NCI-H524 (cell line): Measurements from ENCODE around the gene SCG5.

Experiments
- DNase-seq, 2 experiments: peaks; one replicate each; lab custom pipeline; 2025; lab: John Stamatoyannopoulos, UW

Gene SCG5

DNA sequence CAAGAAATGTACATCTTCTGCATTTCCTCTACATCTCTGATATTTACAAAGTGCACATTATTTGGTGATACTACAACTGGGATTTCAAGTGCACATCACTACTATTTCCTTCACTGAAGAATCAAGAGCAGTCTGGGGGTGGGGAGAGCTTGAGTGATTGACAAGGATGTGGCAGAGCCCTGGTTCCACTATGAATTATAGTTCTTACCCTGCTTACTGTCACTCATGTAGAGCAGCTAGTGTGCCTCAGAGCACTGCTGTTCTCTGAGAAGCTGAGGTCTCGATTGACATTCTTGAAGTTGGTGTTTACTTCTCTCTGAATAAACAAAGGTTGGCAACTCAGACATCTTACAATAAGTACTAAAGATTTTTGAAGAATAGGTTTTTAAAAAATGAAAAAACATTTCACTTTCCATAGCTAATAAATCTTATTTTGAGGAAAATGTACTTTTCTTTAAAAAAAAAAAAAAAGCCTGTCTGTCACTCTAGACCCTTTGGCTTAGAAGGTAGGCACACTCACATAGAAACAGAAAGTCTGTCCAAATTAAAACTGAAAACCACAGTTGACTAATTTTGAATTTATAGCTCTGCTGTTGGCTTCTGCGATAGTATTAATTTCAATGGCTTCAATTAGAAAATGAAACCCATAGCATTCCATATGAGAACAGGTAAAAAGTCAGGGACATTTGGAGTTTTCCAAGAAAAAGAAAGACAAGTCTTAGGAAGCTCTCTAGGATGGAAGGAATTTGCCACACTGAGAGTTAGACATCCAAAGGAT, 81.8 kb downstream of the SCG5 start:
- no peak for DNase-seq

GRCh38 chr15:32729700-32730395, 88.3 kb downstream of the SCG5 start:
- no peak for DNase-seq

DNA sequence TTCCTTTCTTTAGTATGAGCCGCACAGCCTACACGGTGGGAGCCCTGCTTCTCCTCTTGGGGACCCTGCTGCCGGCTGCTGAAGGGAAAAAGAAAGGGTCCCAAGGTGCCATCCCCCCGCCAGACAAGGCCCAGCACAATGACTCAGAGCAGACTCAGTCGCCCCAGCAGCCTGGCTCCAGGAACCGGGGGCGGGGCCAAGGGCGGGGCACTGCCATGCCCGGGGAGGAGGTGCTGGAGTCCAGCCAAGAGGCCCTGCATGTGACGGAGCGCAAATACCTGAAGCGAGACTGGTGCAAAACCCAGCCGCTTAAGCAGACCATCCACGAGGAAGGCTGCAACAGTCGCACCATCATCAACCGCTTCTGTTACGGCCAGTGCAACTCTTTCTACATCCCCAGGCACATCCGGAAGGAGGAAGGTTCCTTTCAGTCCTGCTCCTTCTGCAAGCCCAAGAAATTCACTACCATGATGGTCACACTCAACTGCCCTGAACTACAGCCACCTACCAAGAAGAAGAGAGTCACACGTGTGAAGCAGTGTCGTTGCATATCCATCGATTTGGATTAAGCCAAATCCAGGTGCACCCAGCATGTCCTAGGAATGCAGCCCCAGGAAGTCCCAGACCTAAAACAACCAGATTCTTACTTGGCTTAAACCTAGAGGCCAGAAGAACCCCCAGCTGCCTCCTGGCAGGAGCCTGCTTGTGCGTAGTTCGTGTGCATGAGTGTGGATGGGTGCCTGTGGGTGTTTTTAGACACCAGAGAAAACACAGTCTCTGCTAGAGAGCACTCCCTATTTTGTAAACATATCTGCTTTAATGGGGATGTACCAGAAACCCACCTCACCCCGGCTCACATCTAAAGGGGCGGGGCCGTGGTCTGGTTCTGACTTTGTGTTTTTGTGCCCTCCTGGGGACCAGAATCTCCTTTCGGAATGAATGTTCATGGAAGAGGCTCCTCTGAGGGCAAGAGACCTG, 89.5 kb downstream of the SCG5 start:
- DNase-seq, result no peak

DNA sequence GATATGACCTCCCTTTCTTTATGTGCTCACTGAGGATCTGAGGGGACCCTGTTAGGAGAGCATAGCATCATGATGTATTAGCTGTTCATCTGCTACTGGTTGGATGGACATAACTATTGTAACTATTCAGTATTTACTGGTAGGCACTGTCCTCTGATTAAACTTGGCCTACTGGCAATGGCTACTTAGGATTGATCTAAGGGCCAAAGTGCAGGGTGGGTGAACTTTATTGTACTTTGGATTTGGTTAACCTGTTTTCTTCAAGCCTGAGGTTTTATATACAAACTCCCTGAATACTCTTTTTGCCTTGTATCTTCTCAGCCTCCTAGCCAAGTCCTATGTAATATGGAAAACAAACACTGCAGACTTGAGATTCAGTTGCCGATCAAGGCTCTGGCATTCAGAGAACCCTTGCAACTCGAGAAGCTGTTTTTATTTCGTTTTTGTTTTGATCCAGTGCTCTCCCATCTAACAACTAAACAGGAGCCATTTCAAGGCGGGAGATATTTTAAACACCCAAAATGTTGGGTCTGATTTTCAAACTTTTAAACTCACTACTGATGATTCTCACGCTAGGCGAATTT, 91.2 kb downstream of the SCG5 start:
- no peak for DNase-seq

DNA sequence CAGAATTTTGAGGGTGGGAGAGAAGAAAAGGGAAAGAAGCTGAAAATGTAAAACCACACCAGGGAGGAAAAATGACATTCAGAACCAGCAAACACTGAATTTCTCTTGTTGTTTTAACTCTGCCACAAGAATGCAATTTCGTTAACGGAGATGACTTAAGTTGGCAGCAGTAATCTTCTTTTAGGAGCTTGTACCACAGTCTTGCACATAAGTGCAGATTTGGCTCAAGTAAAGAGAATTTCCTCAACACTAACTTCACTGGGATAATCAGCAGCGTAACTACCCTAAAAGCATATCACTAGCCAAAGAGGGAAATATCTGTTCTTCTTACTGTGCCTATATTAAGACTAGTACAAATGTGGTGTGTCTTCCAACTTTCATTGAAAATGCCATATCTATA, 91.8 kb downstream of the SCG5 start:
- DNase-seq, result no peak

- DNase-seq, result no peak
Measured at GRCh38 chr15:32735989-32736700, 94.6 kb downstream of the SCG5 start.

- DNase-seq, result no peak
Measured at GRCh38 chr15:32736701-32737061, 95.2 kb downstream of the SCG5 start.

DNA sequence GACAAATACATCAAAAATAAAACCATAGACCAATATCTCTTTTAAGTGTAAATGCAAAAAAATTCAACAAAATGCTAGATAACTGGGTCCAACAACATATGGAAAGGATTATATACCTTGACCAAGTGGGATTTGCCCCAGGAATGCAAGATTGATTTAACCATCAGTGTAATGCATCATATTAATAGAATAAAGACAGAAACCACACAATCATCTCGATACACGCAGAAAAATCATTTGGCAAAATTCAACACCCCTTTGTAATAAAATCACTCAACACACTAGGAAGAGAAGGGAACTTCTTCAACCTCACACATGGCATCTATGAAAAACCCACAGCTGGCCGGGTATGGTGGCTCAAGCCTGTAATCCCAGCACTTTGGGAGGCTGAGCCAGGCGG, 95.8 kb downstream of the SCG5 start:
- DNase-seq, result no peak

GRCh38 chr15:32738666-32739065, 97.2 kb downstream of the SCG5 start:
- DNase-seq, result no peak

GRCh38 chr15:32739522-32740063, 98.1 kb downstream of the SCG5 start:
- DNase-seq, result no peak

DNA sequence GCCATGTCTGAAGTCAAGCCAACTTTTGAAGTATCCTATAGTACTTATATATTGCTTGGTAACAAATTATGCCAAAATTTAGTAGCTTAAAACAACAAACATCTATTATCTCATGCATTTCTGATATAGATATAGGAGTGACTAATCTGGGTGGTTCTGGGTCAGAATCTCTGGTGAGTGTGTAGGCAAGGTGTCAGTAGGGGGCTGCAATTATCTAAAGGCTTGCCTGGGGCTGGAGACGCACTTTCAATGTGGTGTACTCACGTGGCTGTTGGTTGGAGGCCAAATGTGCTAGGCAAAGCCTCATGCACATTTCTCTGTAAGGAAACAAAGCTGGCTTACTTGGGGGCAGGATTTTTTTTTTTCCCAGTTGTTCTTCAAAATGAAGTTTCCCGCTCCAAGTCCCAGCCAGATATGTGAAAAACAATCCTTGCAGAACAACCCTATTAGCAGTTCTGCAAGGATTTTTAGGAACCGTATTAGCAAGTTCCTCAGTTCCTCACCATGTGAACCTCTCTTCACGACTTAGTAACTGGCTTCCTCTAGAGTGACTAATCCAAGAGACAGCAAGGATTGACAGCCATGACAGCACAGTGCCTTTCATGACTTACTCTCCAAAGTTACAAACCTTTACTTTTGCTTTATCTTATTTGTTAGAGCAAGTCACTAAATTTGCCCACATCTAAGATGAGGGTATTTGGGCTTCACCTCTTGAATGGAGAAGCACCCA, 102.1 kb downstream of the SCG5 start:
- DNase-seq, result no peak

GRCh38 chr15:32746116-32746857, 104.8 kb downstream of the SCG5 start:
- DNase-seq, result no peak
